GM23248 (cell line): ENCODE results near the gene DST.

Experiments
- EZH2 ChIP-seq: fragments of 200-600 bp; sonication (generic); IDR thresholded peaks from 2 replicates; pipeline ENCODE4 v1.6.1; 2018; ENCODE audit warnings: antibody characterized with exemption, mild to moderate bottlenecking; ENCODE audit not compliant: insufficient read depth, poor library complexity, severe bottlenecking
- EZH2phosphoT487 ChIP-seq: fragments of 200-600 bp; sonication (generic); IDR thresholded peaks from 2 replicates; pipeline ENCODE4 v1.6.1; 2018; ENCODE audit warnings: antibody characterized with exemption, moderate library complexity, mild to moderate bottlenecking, low read depth; ENCODE audit not compliant: insufficient read depth

DNA sequence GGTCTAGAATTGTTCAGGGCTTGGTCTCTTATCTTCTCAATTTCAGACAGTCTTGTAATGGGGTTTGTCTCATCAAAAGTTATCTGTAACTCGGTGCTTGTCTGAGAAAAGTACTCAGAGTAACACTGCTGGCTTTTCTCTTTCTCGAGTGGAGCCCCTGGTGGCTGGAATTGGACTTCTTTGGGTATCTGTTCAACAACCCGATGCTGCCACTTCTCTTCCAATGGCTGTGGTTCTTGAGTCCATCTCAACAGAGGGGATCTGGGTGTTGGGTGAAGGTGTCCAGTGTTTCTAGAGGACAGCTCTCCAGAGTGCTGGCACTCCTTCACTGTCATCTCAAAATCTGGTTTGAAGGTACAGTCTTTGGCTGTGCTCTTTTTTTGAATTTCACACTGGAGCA is 24.6 kb downstream of the DST start:
- no peak for TF ChIP-seq EZH2phosphoT487
- no peak for TF ChIP-seq EZH2
